ENCODE data around the gene SLC25A43.

The SLC25A43 gene

GRCh38 chrX:119500061-119500800 is 101.1 kb downstream of the SLC25A43 start:
- DNase-seq (ENCODE audit: low read depth), result no peak

- DNase-seq (ENCODE audit: low read depth), result no peak
These were observed 102.5 kb downstream of the SLC25A43 start for GRCh38 chrX:119501511-119502148.

- no peak for DNase-seq (ENCODE audit: low read depth)
These were observed 103.8 kb downstream of the SLC25A43 start for GRCh38 chrX:119502727-119503483.

GRCh38 chrX:119503484-119503861 is 104.3 kb downstream of the SLC25A43 start:
- DNase-seq (ENCODE audit: low read depth), result no peak

All from stimulated activated CD8-positive, alpha-beta memory T cell treated with anti-CD3 and anti-CD28 coated beads, Interleukin-15, amount 100 ng/mL, for 24 hours (primary cell).